Inferior parietal cortex (tissue), 1 donor: ENCODE data around the gene DDX49.

Experiments used
- DNase-seq: peaks from one replicate; pipeline ENCODE4 v3.0.0-alpha.2; 2016; ENCODE audit errors: extremely low spot score

Gene DDX49

GRCh38 chr19:18972851-18973250 lies 53.3 kb downstream of the DDX49 start:
- no peak for DNase-seq

GRCh38 chr19:18975011-18975410 lies 55.5 kb downstream of the DDX49 start:
- DNase-seq: no peak

GRCh38 chr19:18975869-18976268 lies 56.4 kb downstream of the DDX49 start:
- DNase-seq: no peak
